ENCODE results near the gene TRIO. TPM values are rescaled to one million over a fixed set of nuclear protein-coding genes. Genes with fewer than 3 reads are reported as not detected.
A peak's percentile ranks its signal among the peaks of the same experiment; 100 is the strongest.

TRIO gene
- total and polyA plus RNA-seq, 2 donors (not counting 3 experiments of a cell fraction or from before 2014, with no cell fraction given), result 82.9 to 248 TPM

DNA sequence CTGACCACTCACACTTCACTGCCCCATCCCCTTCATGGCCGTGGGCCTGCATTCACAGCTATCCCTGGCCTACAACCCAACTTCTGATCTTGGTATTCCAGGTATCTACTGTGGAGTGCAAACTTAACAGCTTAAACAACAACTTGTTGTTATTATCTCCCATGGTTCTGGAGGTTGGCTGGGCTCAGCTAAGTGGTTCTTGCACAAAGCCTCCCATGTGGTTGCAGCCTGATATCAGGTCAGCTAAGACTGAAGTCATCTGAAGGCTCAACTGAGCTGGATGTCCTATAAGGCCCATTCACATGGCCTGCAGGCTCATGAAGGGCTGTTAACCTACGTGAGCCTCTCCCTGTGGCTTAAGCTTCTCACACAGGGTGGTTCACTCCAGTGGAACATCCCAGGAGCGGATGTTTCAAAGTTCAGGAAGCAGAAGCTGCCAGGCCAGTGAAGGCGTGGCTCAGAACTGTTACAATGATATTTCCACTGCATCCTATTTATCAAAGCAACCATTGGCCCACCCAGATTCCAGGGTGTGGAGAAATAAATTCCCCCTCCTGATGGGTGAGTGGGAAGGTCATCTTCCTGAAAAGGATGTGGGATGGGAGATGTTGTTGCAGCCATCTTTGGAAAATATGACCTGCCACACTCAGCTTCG, 30.0 kb upstream of the TRIO start:
- H3K9ac ChIP-seq (replicated peaks; ENCODE audit: extremely low read depth, insufficient read depth, low read length), result no peak overlapping the region
- CTCF ChIA-PET, result interaction anchor here (0.6 to 2.1 kb wide), 9 partner anchors 11 to 239 kb away, joined by 3 to 16 read pairs (median 4); partner anchors contain the start of gene TRIO
- H4K20me1 ChIP-seq (replicated peaks; ENCODE audit: control insufficient read depth, extremely low read depth, insufficient read depth, low read length), result no peaks in the 10 kb centered on the region
- no TSS peak for BruUV-seq (replicated peaks)
- POLR2A ChIA-PET, result no interaction called here
- peak; percentile 47 for DNase-seq (ENCODE audit: low read depth, low spot score)
- no peaks in the 10 kb centered on the region for H3K36me3 ChIP-seq (ENCODE audit: control insufficient read depth in 2 of 2, extremely low read depth in 1 of 2, insufficient read depth in 2 of 2, low read length in 2 of 2)
- H3K9me1 ChIP-seq (replicated peaks; ENCODE audit: control insufficient read depth, extremely low read depth, insufficient read depth, low read length), result no peaks in the 10 kb centered on the region
- H3K27ac ChIP-seq (ENCODE audit: insufficient read depth, low read depth, low read length), result no peak overlapping the region
- no peak overlapping the region for H3K4me2 ChIP-seq (ENCODE audit: insufficient read depth, low read length)
- H3K9me3 ChIP-seq (replicated peaks; ENCODE audit: control insufficient read depth, insufficient read depth, low read length), result no peaks in the 10 kb centered on the region
- H3K27me3 ChIP-seq (ENCODE audit: control insufficient read depth in 2 of 2, insufficient read depth in 2 of 2, low read length in 2 of 2), result peaks cover 0 to under 1% of the 10 kb centered on the region in 2 experiments
- no peak for FAIRE-seq
- no peaks in the 10 kb centered on the region for H3K79me2 ChIP-seq (ENCODE audit: control insufficient read depth, insufficient read depth, low read length)
- intact Hi-C loops (cut with micrococcal nuclease) (no loop called here), dilution Hi-C loops (cut with MboI; ENCODE audit: extremely low pct_ligation_motif_present, low sequenced_read_pairs) (loop anchor here (25.0 kb wide), 1 partner anchor 126 kb away; no protein-coding TSS in a partner anchor)
- H2AFZ ChIP-seq (ENCODE audit: low read depth, low read length), result peak overlapping the region; percentile 27
- TF ChIP-seq POLR2A (IDR thresholded peaks at IDR 0.05; ENCODE audit: low read depth, low read length), result no peak
- TF ChIP-seq POLR2AphosphoS5 (IDR thresholded peaks at IDR 0.05; ENCODE audit: insufficient read depth, low read depth, low read length), result no peak
- H3K4me1 ChIP-seq (ENCODE audit: control insufficient read depth, extremely low read depth, insufficient read depth, low read length), result peaks cover 16% of the 10 kb centered on the region
- no peak overlapping the region for H3K4me3 ChIP-seq (replicated peaks in 1 of 3; ENCODE audit: insufficient read depth in 1 of 3, low read depth in 1 of 3, low read length in 3 of 3)

- no peaks in the 10 kb centered on the region for H3K36me3 ChIP-seq (ENCODE audit: control insufficient read depth in 2 of 2, extremely low read depth in 1 of 2, insufficient read depth in 2 of 2, low read length in 2 of 2)
- no TSS peak for BruUV-seq (replicated peaks)
- ChIA-PET CTCF (no interaction called here), POLR2A (no interaction called here)
- no peaks in the 10 kb centered on the region for H3K9me3 ChIP-seq (replicated peaks; ENCODE audit: control insufficient read depth, insufficient read depth, low read length)
- no peak overlapping the region for H3K4me2 ChIP-seq (ENCODE audit: insufficient read depth, low read length)
- intact Hi-C loops (cut with micrococcal nuclease), result no loop called here
- dilution Hi-C loops (cut with MboI; ENCODE audit: extremely low pct_ligation_motif_present, low sequenced_read_pairs), result loop anchor here (25.0 kb wide), 1 partner anchor 127 kb away; no protein-coding TSS in a partner anchor
- H3K79me2 ChIP-seq (ENCODE audit: control insufficient read depth, insufficient read depth, low read length), result no peaks in the 10 kb centered on the region
- no peak overlapping the region for H3K27ac ChIP-seq (ENCODE audit: insufficient read depth, low read depth, low read length)
- H3K4me3 ChIP-seq (replicated peaks in 1 of 3; ENCODE audit: insufficient read depth in 1 of 3, low read depth in 1 of 3, low read length in 3 of 3), result no peak overlapping the region
- DNase-seq (ENCODE audit: low read depth, low spot score) (peak; percentile 17), FAIRE-seq (peak; percentile 55)
- H3K27me3 ChIP-seq (ENCODE audit: control insufficient read depth in 2 of 2, insufficient read depth in 2 of 2, low read length in 2 of 2), result peaks cover 2 to 5% of the 10 kb centered on the region in 2 experiments
- H3K9me1 ChIP-seq (replicated peaks; ENCODE audit: control insufficient read depth, extremely low read depth, insufficient read depth, low read length), result no peaks in the 10 kb centered on the region
- no peaks in the 10 kb centered on the region for H4K20me1 ChIP-seq (replicated peaks; ENCODE audit: control insufficient read depth, extremely low read depth, insufficient read depth, low read length)
- H3K9ac ChIP-seq (replicated peaks; ENCODE audit: extremely low read depth, insufficient read depth, low read length), result no peak overlapping the region
- peak; percentile 74 for TF ChIP-seq GATA2 (IDR thresholded peaks at IDR 0.05; ENCODE audit: insufficient read depth, insufficient read length, low read depth, low read length)
- no peak for TF ChIP-seq MYC (IDR thresholded peaks at IDR 0.05; ENCODE audit: low read depth, low read length)
- no peak for TF ChIP-seq JUN (IDR thresholded peaks at IDR 0.05; ENCODE audit: borderline replicate concordance, insufficient read depth, insufficient read length, low read depth)
- TF ChIP-seq, protein P1, sequence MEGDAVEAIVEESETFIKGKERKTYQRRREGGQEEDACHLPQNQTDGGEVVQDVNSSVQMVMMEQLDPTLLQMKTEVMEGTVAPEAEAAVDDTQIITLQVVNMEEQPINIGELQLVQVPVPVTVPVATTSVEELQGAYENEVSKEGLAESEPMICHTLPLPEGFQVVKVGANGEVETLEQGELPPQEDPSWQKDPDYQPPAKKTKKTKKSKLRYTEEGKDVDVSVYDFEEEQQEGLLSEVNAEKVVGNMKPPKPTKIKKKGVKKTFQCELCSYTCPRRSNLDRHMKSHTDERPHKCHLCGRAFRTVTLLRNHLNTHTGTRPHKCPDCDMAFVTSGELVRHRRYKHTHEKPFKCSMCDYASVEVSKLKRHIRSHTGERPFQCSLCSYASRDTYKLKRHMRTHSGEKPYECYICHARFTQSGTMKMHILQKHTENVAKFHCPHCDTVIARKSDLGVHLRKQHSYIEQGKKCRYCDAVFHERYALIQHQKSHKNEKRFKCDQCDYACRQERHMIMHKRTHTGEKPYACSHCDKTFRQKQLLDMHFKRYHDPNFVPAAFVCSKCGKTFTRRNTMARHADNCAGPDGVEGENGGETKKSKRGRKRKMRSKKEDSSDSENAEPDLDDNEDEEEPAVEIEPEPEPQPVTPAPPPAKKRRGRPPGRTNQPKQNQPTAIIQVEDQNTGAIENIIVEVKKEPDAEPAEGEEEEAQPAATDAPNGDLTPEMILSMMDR (IDR thresholded peaks at IDR 0.05; ENCODE audit: extremely low read depth in 1 of 2, insufficient read depth in 1 of 2, low read depth in 1 of 2, low read length in 2 of 2), result no peak
- TF ChIP-seq POLR2A (IDR thresholded peaks at IDR 0.05; ENCODE audit: low read depth, low read length), result no peak
- H3K4me1 ChIP-seq (ENCODE audit: control insufficient read depth, extremely low read depth, insufficient read depth, low read length), result peaks cover 8% of the 10 kb centered on the region
- H2AFZ ChIP-seq (ENCODE audit: low read depth, low read length), result no peak overlapping the region
These were observed 28.4 kb upstream of the TRIO start for GRCh38 chr5:14114615-14115251.
